ENCODE results near the gene VTA1.

GRCh38 chr6:142118925-142119324 lies 28.1 kb upstream of the VTA1 start:
- TF ChIP-seq SSRP1 (CRISPR knock-in tag; IDR thresholded peaks at IDR 0.05) (no peak), GATA4 (IDR thresholded peaks at IDR 0.05; ENCODE audit: borderline replicate concordance, low read depth) (no peak)

Measured in HepG2 (cell line).